GM19239 (cell line): ENCODE measurements around the gene PTPN1.

ENCODE experiments used
- DNase-seq: peaks from one replicate; pipeline ENCODE4 v3.0.0; 2011; ENCODE audit warnings: low spot score; ENCODE audit not compliant: insufficient read length
- FAIRE-seq: peaks from 2 replicates; lab custom pipeline; 2011; peaks lifted over from hg19 to GRCh38; lab: Jason Lieb, UNC

PTPN1 gene

GRCh38 chr20:50624351-50625016, 114.3 kb downstream of the PTPN1 start:
- FAIRE-seq (no peak), DNase-seq (no peak)

GRCh38 chr20:50625986-50626677, 115.9 kb downstream of the PTPN1 start:
- DNase-seq: no peak
- FAIRE-seq: no peak

GRCh38 chr20:50627747-50628146, 117.6 kb downstream of the PTPN1 start:
- no peak for FAIRE-seq
- no peak for DNase-seq

DNA sequence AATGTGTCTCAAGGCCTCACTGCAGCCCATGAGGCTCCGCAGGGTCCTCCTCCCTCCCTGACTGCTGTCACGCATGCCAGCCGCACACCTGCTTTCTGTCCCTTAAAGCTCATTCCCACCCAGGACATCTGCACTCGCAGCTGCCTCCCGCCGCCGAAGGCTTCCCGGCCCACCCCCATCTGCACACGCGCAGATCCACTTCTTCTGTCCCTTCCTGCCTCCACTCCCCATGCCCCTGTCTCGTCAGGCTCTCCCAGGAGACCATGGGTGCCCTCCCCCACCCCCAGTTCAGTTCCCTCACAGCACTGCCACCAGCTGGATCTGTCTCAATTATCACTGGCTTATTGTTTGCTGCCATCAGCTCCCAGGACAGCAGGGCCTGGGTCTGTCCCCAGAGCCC, 118.1 kb downstream of the PTPN1 start:
- DNase-seq: no peak
- no peak for FAIRE-seq

GRCh38 chr20:50628853-50629669, 118.9 kb downstream of the PTPN1 start:
- FAIRE-seq (no peak), DNase-seq (no peak)

DNA sequence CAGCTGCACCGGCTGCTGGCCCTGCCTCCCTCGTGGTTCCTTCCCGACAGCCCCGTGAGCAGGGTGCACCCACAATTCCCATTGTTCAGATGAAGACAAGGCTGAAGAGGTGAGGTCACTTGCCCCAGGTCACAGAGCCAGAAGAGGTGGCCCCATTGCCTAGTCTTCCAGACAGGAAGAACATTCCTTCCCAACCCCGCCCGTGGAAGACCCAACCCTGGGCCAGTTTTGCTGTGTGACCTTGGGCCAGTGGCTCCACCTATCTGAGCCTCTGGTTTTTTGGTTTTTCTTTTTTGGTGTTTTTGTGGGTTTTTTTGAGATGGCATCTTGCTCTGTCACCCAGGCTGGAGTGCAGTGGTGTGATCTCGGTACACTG, 119.5 kb downstream of the PTPN1 start:
- DNase-seq (no peak), FAIRE-seq (no peak)

DNA sequence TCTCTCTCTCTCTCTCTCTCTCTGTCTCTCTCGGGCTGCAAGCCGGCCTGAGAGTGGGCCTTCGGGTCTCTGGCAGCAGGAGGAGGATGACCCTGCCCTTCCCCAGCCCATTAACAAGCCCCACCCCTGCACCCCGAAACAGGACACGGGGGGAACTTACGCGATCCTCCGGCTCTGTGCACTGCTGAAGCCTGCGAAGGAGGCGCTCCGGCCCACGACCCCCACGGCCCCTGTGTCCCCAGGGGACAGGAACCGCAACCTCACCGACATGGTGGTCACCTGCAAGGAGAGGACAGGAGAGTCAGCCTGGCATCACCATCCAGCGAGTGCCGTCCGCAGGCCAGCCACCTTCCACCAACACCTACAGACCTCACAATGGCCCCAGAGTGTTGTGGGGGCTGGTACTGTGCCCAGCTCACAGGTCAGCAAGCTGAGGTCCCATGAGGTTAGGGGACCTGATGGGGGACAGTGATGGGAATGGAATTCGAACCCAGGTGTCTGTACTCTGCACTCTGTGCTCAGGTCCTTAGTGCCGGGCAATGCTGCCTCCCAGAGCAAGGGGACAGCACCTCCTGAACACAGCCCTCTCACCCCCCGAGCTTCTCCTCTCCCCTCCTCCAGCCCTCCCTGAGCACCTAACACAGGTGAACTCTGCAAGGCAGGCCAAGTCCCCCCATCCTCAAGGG, 120.5 kb downstream of the PTPN1 start:
- no peak for FAIRE-seq
- no peak for DNase-seq

- DNase-seq (no peak), FAIRE-seq (no peak)
Measured at GRCh38 chr20:50632236-50632635, 122.1 kb downstream of the PTPN1 start.

DNA sequence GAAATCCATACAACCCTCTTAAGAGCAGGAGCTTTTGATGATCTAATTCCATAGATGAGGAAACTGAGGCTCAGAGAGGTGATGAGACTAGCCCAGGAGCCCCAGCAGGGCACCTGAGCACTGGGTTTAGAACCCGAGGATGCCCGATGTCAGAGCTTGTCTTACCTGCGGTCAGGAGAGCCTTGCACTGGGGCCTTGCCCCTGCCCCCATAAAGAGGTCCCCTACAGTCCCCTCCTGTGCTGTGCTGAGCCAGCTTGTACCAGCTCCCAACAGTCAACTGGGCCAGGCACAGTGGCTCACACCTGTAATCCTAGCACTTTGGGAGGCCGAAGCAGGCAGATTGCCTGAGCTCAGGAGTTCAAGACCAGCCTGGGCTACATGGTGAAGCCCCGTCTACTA, 122.5 kb downstream of the PTPN1 start:
- FAIRE-seq (no peak), DNase-seq (no peak)

GRCh38 chr20:50633361-50633760, 123.2 kb downstream of the PTPN1 start:
- FAIRE-seq: no peak
- DNase-seq: no peak

GRCh38 chr20:50634191-50634590, 124.0 kb downstream of the PTPN1 start:
- FAIRE-seq (no peak), DNase-seq (no peak)
